Activated naive CD4-positive, alpha-beta T cell treated with anti-CD3 and anti-CD28 coated beads for 36 hours (primary cell): ENCODE measurements around the gene THEMIS. TPM values are rescaled to one million over a fixed set of nuclear protein-coding genes. Genes with fewer than 3 reads are reported as not detected.
"Not testable (repeated sequence)": the region's sequence is repeated elsewhere in the genome, so short reads cannot be mapped to it uniquely, and the experiment has no call there.

Experiments used
- CTCF ChIA-PET: fragments of 350-600 bp; sonication (Branson Sonifier 250); formaldehyde crosslinking; loops from one replicate; lab custom pipeline; 2021; ENCODE audit warnings: antibody characterized with exemption; lab: Charles Lee
- DNase-seq: peaks from one replicate; pipeline ENCODE4 v3.0.0-alpha.2; 2020
- H3K27ac Mint-ChIP-seq: one replicate; pipeline ENCODE4 v1.8.0; 2021; ENCODE audit warnings: mild to moderate bottlenecking, mixed read lengths
- H3K27me3 Mint-ChIP-seq: one replicate; pipeline ENCODE4 v1.8.0; 2021; ENCODE audit warnings: low read depth, mixed read lengths
- H3K36me3 Mint-ChIP-seq: one replicate; pipeline ENCODE4 v1.8.0; 2021; ENCODE audit warnings: low read depth, mixed read lengths
- H3K4me1 Mint-ChIP-seq: one replicate; pipeline ENCODE4 v1.8.0; 2021; ENCODE audit warnings: low read depth, mixed read lengths
- H3K4me3 Mint-ChIP-seq: one replicate; pipeline ENCODE4 v1.8.0; 2021; ENCODE audit warnings: mild to moderate bottlenecking, moderate library complexity, mixed read lengths
- H3K9me3 Mint-ChIP-seq: one replicate; pipeline ENCODE4 v1.8.0; 2021; ENCODE audit warnings: mixed read lengths
- intact Hi-C: fragments of 100-400 bp; cut with micrococcal nuclease; formaldehyde crosslinking; loops from one replicate; pipeline ENCODE4 v1.15.1; 2023
- total RNA-seq, 2 experiments: library from RNA; stranded (reverse); gene quantifications; one replicate each; pipeline ENCODE4 v1.2.3, GENCODE V29; 2021

The THEMIS gene
- total RNA-seq, 2 experiments from 2014 or later = 7.0 to 7.4 TPM

- intact Hi-C loops = no loop called here
- DNase-seq = no peak
- H3K4me3 Mint-ChIP-seq = no peak overlapping the region
- H3K9me3 Mint-ChIP-seq = no peaks in the 10 kb centered on the region
- H3K4me1 Mint-ChIP-seq = peaks cover 4% of the 10 kb centered on the region
- CTCF ChIA-PET = no interaction called here
- no peak overlapping the region for H3K27ac Mint-ChIP-seq
- no peaks in the 10 kb centered on the region for H3K27me3 Mint-ChIP-seq
- peaks cover 25% of the 10 kb centered on the region for H3K36me3 Mint-ChIP-seq
These were observed 183.5 kb downstream of the THEMIS start for GRCh38 chr6:127717384-127717783.

- intact Hi-C loops = no loop called here
- Mint-ChIP-seq H3K27ac (no peak overlapping the region), H3K36me3 (peaks cover 25% of the 10 kb centered on the region), H3K4me1 (peaks cover 2% of the 10 kb centered on the region), H3K4me3 (no peak overlapping the region), H3K9me3 (no peaks in the 10 kb centered on the region), H3K27me3 (no peaks in the 10 kb centered on the region)
- DNase-seq = no peak
- CTCF ChIA-PET = interaction anchor here (0.6 to 0.8 kb wide), 2 partner anchors 50 to 140 kb away, joined by 3 to 4 read pairs; no protein-coding TSS in a partner anchor
These were observed 184.4 kb downstream of the THEMIS start for GRCh38 chr6:127716465-127716864.

- H3K4me3 Mint-ChIP-seq = no peak overlapping the region
- H3K27ac Mint-ChIP-seq = no peak overlapping the region
- intact Hi-C loops = no loop called here
- H3K27me3 Mint-ChIP-seq = no peaks in the 10 kb centered on the region
- CTCF ChIA-PET = interaction anchor here (0.6 kb wide), 1 partner anchor 814 kb away, joined by 3 read pairs; no protein-coding TSS in a partner anchor
- peaks cover 2% of the 10 kb centered on the region for H3K4me1 Mint-ChIP-seq
- DNase-seq = no peak
- peaks cover 36% of the 10 kb centered on the region for H3K36me3 Mint-ChIP-seq
- no peaks in the 10 kb centered on the region for H3K9me3 Mint-ChIP-seq
These were observed 190.2 kb downstream of the THEMIS start for GRCh38 chr6:127710668-127711067.

- CTCF ChIA-PET = no interaction called here
- Mint-ChIP-seq H3K4me1 (no peaks in the 10 kb centered on the region), H3K9me3 (peaks cover 2% of the 10 kb centered on the region)
These were observed 194.6 kb downstream of the THEMIS start for GRCh38 chr6:127706216-127706615.

GRCh38 chr6:127695108-127695507, 205.8 kb downstream of the THEMIS start:
- Mint-ChIP-seq H3K4me1 (no peaks in the 10 kb centered on the region), H3K9me3 (peaks cover 1% of the 10 kb centered on the region), H3K27me3 (no peaks in the 10 kb centered on the region), H3K4me3 (no peak overlapping the region), H3K27ac (no peak overlapping the region), H3K36me3 (peaks cover 42% of the 10 kb centered on the region)
- CTCF ChIA-PET = no interaction called here
- intact Hi-C loops = no loop called here
- no peak for DNase-seq

More at GRCh38 chr6:127706216-127706615, 194.6 kb downstream of the THEMIS start:
- no peaks in the 10 kb centered on the region for H3K27me3 Mint-ChIP-seq
- intact Hi-C loops = no loop called here
- H3K27ac Mint-ChIP-seq = no peak overlapping the region
- DNase-seq = no peak
- peaks cover 40% of the 10 kb centered on the region for H3K36me3 Mint-ChIP-seq
- H3K4me3 Mint-ChIP-seq = no peak overlapping the region

- intact Hi-C loops = loop anchor here (5.0 kb wide), 1 partner anchor 224 kb away; no protein-coding TSS in a partner anchor
- Mint-ChIP-seq H3K27me3 (no peaks in the 10 kb centered on the region), H3K36me3 (peaks cover 41% of the 10 kb centered on the region), H3K4me1 (no peaks in the 10 kb centered on the region), H3K4me3 (no peak overlapping the region), H3K9me3 (peaks cover 15% of the 10 kb centered on the region), H3K27ac (no peak overlapping the region)
- CTCF ChIA-PET = no interaction called here
- no peak for DNase-seq
These were observed 209.7 kb downstream of the THEMIS start for GRCh38 chr6:127691146-127691545.

GRCh38 chr6:127690588-127690987, 210.3 kb downstream of the THEMIS start:
- Mint-ChIP-seq H3K36me3 (peaks cover 38% of the 10 kb centered on the region), H3K9me3 (peaks cover 17% of the 10 kb centered on the region), H3K4me3 (no peak overlapping the region), H3K4me1 (no peaks in the 10 kb centered on the region), H3K27ac (no peak overlapping the region), H3K27me3 (no peaks in the 10 kb centered on the region)
- CTCF ChIA-PET = no interaction called here
- no peak for DNase-seq
- intact Hi-C loops = loop anchor here (5.0 kb wide), 1 partner anchor 223 kb away; no protein-coding TSS in a partner anchor

GRCh38 chr6:127690092-127690491, 210.8 kb downstream of the THEMIS start:
- no peak for DNase-seq
- Mint-ChIP-seq H3K9me3 (peaks cover 17% of the 10 kb centered on the region), H3K27ac (no peak overlapping the region), H3K4me1 (no peaks in the 10 kb centered on the region), H3K36me3 (peaks cover 33% of the 10 kb centered on the region), H3K27me3 (no peaks in the 10 kb centered on the region), H3K4me3 (no peak overlapping the region)
- CTCF ChIA-PET = interaction anchor here (0.6 kb wide), 1 partner anchor 361 kb away, joined by 3 read pairs; no protein-coding TSS in a partner anchor
- intact Hi-C loops = loop anchor here (5.0 kb wide), 1 partner anchor 223 kb away; no protein-coding TSS in a partner anchor

GRCh38 chr6:127687490-127687889, 213.4 kb downstream of the THEMIS start:
- intact Hi-C loops, H3K27me3 Mint-ChIP-seq, H3K27ac Mint-ChIP-seq, H3K4me1 Mint-ChIP-seq, DNase-seq, CTCF ChIA-PET, H3K4me3 Mint-ChIP-seq: not testable (repeated sequence)
- peaks cover 24% of the 10 kb centered on the region for H3K36me3 Mint-ChIP-seq
- peaks cover 25% of the 10 kb centered on the region for H3K9me3 Mint-ChIP-seq

GRCh38 chr6:127686084-127686483, 214.8 kb downstream of the THEMIS start:
- peaks cover 31% of the 10 kb centered on the region for H3K9me3 Mint-ChIP-seq
- peaks cover 19% of the 10 kb centered on the region for H3K36me3 Mint-ChIP-seq
- no peak for DNase-seq
- no peaks in the 10 kb centered on the region for H3K27me3 Mint-ChIP-seq
- CTCF ChIA-PET = no interaction called here
- intact Hi-C loops = no loop called here
- H3K4me1 Mint-ChIP-seq = no peaks in the 10 kb centered on the region
- H3K4me3 Mint-ChIP-seq = no peak overlapping the region
- no peak overlapping the region for H3K27ac Mint-ChIP-seq

GRCh38 chr6:127684501-127684900, 216.4 kb downstream of the THEMIS start:
- peaks cover 31% of the 10 kb centered on the region for H3K9me3 Mint-ChIP-seq
- H3K27me3 Mint-ChIP-seq = no peaks in the 10 kb centered on the region
- no peak overlapping the region for H3K27ac Mint-ChIP-seq
- intact Hi-C loops = no loop called here
- no peak overlapping the region for H3K4me3 Mint-ChIP-seq
- no peaks in the 10 kb centered on the region for H3K4me1 Mint-ChIP-seq
- CTCF ChIA-PET = no interaction called here
- peaks cover 14% of the 10 kb centered on the region for H3K36me3 Mint-ChIP-seq
- no peak for DNase-seq
